Right hindlimb (tissue), 1 donor: ENCODE measurements around the gene TRIM75.
"Not testable (repeated sequence)": the region's sequence is repeated elsewhere in the genome, so short reads cannot be mapped to it uniquely, and the experiment has no call there.

ENCODE experiments used
- DNase-seq: peaks from one replicate; pipeline ENCODE4 v3.0.0-alpha.2; 2018

Gene TRIM75

GRCh38 chr4:165079476-165079875 lies 25.8 kb downstream of the TRIM75 start:
- DNase-seq, result peak; percentile 47

GRCh38 chr4:165084787-165085186 lies 31.1 kb downstream of the TRIM75 start:
- not testable (repeated sequence) for DNase-seq

GRCh38 chr4:165085946-165086345 lies 32.3 kb downstream of the TRIM75 start:
- no peak for DNase-seq

- DNase-seq, result no peak
Observed at GRCh38 chr4:165088366-165088765, 34.7 kb downstream of the TRIM75 start.

DNA sequence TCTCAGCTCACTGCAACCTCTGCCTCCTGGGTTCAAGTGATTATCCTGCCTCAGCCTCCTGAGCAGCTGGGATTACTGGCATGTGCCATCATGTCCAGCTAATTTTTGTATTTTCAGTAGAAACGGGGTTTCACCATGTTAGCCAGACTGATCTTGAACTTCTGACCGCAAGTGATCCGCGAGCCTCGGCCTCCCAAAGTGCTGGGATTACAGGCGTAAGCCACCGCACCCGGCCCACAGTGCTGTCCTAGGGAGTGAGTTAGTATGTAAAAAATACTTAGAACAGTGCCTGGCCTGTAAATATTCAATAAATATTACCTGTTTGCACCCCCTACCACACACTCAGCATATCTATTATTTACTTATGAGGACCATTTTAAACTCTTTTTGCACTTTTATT lies 38.5 kb downstream of the TRIM75 start:
- not testable (repeated sequence) for DNase-seq

- DNase-seq, result no peak
Observed at GRCh38 chr4:165094873-165095272, 41.2 kb downstream of the TRIM75 start.

- DNase-seq, result peak; percentile 20
Observed at GRCh38 chr4:165095291-165095690, 41.6 kb downstream of the TRIM75 start.

DNA sequence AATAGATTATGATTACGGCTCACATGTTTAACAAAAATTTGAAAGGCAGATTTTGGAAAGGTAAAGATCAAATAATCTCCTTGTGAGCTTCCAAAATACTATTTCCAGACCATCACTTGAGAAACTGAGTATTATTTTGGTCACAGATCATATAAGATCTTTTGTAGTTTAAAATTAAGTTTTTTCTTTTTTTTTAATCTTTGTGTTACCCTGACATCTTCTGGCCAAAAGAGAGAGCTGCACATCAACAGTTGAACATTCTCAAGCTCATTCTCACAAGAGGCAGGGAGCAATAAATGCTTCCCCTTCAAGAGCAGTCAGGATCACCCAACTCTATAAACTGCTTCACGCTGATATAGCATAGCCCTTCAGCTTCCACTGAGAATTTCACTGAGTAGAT lies 43.1 kb downstream of the TRIM75 start:
- DNase-seq, result no peak

DNA sequence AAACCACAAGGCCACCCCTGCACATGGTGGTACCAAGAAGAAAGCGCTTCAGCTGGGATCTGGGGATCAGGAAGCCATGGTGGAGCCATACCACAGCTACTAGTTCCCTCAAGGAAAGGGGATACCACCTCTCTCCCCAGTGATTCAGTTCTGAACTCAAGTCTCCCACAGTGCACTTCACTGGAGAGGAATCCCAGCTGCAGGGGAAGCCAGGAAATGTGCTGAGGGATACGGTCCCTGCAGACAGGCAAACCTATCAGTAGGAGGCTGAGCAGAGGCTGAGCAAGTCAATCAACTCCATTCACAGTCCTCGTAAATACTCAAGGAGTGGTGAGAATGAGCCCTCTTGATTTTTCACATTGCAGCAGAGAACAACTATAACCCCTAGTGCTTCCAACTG lies 48.0 kb downstream of the TRIM75 start:
- DNase-seq, result no peak

DNA sequence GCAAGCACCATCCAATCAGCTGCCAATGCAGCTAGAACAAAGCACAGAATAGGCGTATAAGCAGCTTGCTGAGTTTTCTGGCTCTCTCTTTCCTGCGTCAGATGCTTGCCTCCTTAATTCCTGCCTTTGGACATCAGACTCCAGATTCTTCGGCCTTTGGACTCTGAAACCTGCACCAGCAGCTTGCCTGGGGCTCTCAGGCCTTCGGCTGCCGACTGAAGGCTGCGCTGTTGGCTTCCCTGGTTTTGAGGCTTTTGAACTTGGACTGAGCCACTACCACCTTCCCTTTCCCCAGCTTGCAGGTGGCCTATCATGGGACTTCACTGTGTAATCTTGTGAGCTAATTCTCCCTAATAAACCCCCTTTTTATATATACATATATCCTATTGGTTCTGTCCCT lies 52.9 kb downstream of the TRIM75 start:
- DNase-seq, result no peak
